ENCODE results near the gene ADGRD1. TPM values are rescaled to one million over a fixed set of nuclear protein-coding genes. Genes with fewer than 3 reads are reported as not detected.
"Not testable (repeated sequence)": the region's sequence is repeated elsewhere in the genome, so short reads cannot be mapped to it uniquely, and the experiment has no call there.

Gene ADGRD1
- polyA plus RNA-seq, 1 donor: 13.7 TPM

- DNase-seq: no peak
Observed at GRCh38 chr12:131055596-131056233, 102.0 kb downstream of the ADGRD1 start.

GRCh38 chr12:131056626-131057025, 102.9 kb downstream of the ADGRD1 start:
- DNase-seq: no peak

- DNase-seq: no peak
Observed at GRCh38 chr12:131057211-131057721, 103.6 kb downstream of the ADGRD1 start.

GRCh38 chr12:131057722-131058515, 104.2 kb downstream of the ADGRD1 start:
- no peak for DNase-seq

GRCh38 chr12:131058700-131059099, 105.0 kb downstream of the ADGRD1 start:
- DNase-seq: no peak

GRCh38 chr12:131060011-131060703, 106.5 kb downstream of the ADGRD1 start:
- no peak for DNase-seq

- no peak for DNase-seq
Observed at GRCh38 chr12:131061041-131061806, 107.5 kb downstream of the ADGRD1 start.

- DNase-seq: no peak
Observed at GRCh38 chr12:131063413-131063812, 109.7 kb downstream of the ADGRD1 start.

- DNase-seq: no peak
Observed at GRCh38 chr12:131063960-131064359, 110.3 kb downstream of the ADGRD1 start.

GRCh38 chr12:131065279-131065678, 111.6 kb downstream of the ADGRD1 start:
- no peak for DNase-seq

GRCh38 chr12:131065801-131066200, 112.1 kb downstream of the ADGRD1 start:
- no peak for DNase-seq

GRCh38 chr12:131066207-131066885, 112.6 kb downstream of the ADGRD1 start:
- no peak for DNase-seq

- no peak for DNase-seq
Observed at GRCh38 chr12:131066886-131067490, 113.3 kb downstream of the ADGRD1 start.

- peak; percentile 65 for DNase-seq
Observed at GRCh38 chr12:131067981-131068851, 114.5 kb downstream of the ADGRD1 start.

GRCh38 chr12:131068926-131069720, 115.4 kb downstream of the ADGRD1 start:
- DNase-seq: not testable (repeated sequence)

- not testable (repeated sequence) for DNase-seq
Observed at GRCh38 chr12:131070136-131070535, 116.4 kb downstream of the ADGRD1 start.

GRCh38 chr12:131070668-131071067, 117.0 kb downstream of the ADGRD1 start:
- DNase-seq: not testable (repeated sequence)

GRCh38 chr12:131071234-131071820, 117.6 kb downstream of the ADGRD1 start:
- DNase-seq: not testable (repeated sequence)

- not testable (repeated sequence) for DNase-seq
Observed at GRCh38 chr12:131071950-131072349, 118.2 kb downstream of the ADGRD1 start.
